DOHH2 (cell line): ENCODE data around the gene GARIN5B.

Experiments used
- H3F3A ChIP-seq: fragments of 200-600 bp; sonication (generic), shearing (Covaris generic); 2 replicates; pipeline ENCODE4 v1.6.0; 2016; ENCODE audit warnings: antibody characterized with exemption, mild to moderate bottlenecking; ENCODE audit not compliant: control insufficient read depth, insufficient read depth
- H3K27ac ChIP-seq: fragments of 200-600 bp; sonication (generic); 2 replicates; pipeline ENCODE4 v1.5.1; 2014; ENCODE audit warnings: low read depth, mild to moderate bottlenecking, low read length, moderate library complexity
- H3K27me3 ChIP-seq: fragments of 200-600 bp; sonication (generic); 2 replicates; pipeline ENCODE4 v1.6.1; 2014; ENCODE audit warnings: mild to moderate bottlenecking, low read length, mixed read lengths; ENCODE audit not compliant: control insufficient read depth
- H3K36me3 ChIP-seq: fragments of 200-600 bp; sonication (generic); 2 replicates; pipeline ENCODE4 v1.6.1; 2014; ENCODE audit warnings: mild to moderate bottlenecking, low read length, moderate library complexity, mixed read lengths; ENCODE audit not compliant: control insufficient read depth
- H3K4me1 ChIP-seq: fragments of 200-600 bp; sonication (generic); 2 replicates; pipeline ENCODE4 v1.6.1; 2014; ENCODE audit warnings: mild to moderate bottlenecking, low read length, mixed read lengths; ENCODE audit not compliant: control insufficient read depth
- H3K4me2 ChIP-seq: fragments of 200-600 bp; sonication (generic); 2 replicates; pipeline ENCODE4 v1.6.0; 2014; ENCODE audit warnings: mild to moderate bottlenecking, low read length, moderate library complexity
- H3K4me3 ChIP-seq: fragments of 200-600 bp; sonication (generic); 2 replicates; pipeline ENCODE4 v1.5.1; 2014; ENCODE audit warnings: mild to moderate bottlenecking, low read length, mixed read lengths
- H3K79me2 ChIP-seq: fragments of 200-600 bp; sonication (generic); 2 replicates; pipeline ENCODE4 v1.6.1; 2014; ENCODE audit warnings: mild to moderate bottlenecking, low read length, mixed read lengths; ENCODE audit not compliant: control insufficient read depth
- H3K9me2 ChIP-seq: fragments of 200-600 bp; sonication (generic); replicated peaks from 2 replicates; pipeline ENCODE4 v1.6.1; 2014; ENCODE audit warnings: mild to moderate bottlenecking, low read length, mixed read lengths; ENCODE audit not compliant: control insufficient read depth
- H3K9me3 ChIP-seq: fragments of 200-600 bp; sonication (generic); 2 replicates; pipeline ENCODE4 v1.6.1; 2014; ENCODE audit warnings: antibody characterized with exemption, low read length, mixed read lengths; ENCODE audit not compliant: control insufficient read depth, insufficient read depth
- H4K20me1 ChIP-seq: fragments of 200-600 bp; sonication (generic); 2 replicates; pipeline ENCODE4 v1.6.0; 2014; ENCODE audit warnings: low read depth, mild to moderate bottlenecking, antibody characterized with exemption, low read length, moderate library complexity; ENCODE audit not compliant: control insufficient read depth, insufficient read depth
- EZH2phosphoT487 ChIP-seq: fragments of 200-600 bp; sonication (generic); IDR thresholded peaks from 2 replicates; pipeline ENCODE4 v1.6.1; 2017; ENCODE audit warnings: borderline replicate concordance, mild to moderate bottlenecking, antibody characterized with exemption, low read length, moderate library complexity, mixed read lengths
- TF ChIP-seq, protein P1 (sequence below): fragments of 200-600 bp; sonication (generic); IDR thresholded peaks from one replicate; pipeline ENCODE4 v1.5.1; 2014; ENCODE audit warnings: antibody characterized with exemption, mild to moderate bottlenecking, low read depth, low read length; ENCODE audit not compliant: poor library complexity, severe bottlenecking

The GARIN5B gene

DNA sequence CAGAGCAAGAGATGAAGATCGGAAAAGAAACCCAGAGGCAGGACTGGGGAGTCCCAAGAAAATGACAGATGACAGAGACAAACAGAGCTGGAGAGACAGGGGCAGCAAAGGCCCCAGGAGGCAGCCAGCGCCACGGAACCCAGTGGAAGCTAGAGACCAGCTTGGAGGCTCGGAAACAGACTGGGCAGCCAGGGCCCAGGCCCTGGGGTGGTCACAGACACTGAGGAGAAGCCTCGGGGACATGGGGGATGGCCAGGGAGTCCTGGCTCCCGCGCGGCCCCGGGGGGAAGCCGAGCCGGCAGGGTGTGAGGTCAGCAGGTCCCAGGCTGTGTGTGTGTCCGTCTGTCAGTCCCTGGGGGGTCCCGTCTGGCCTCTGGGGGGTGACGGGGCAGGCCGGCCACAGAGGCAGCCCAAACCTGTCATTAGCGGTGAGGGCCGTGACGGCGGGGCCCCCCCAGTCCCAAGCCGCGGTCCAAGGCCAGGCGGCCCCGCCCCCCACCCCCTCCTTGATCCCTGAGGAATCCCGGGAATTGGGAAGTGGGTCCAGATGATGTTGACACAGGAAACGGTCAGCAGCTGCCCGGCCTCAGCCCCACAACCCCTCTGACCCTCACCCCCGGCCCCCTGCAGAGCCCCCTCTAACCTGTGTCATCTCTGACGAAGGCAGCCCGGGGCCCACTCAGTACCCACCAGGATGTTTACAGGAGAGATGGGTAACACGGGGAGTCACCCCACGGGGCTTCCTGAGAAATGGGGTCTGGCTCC, 11.1 kb upstream of the GARIN5B start:
- H3K36me3 ChIP-seq = no peaks in the 10 kb centered on the region
- no peaks in the 10 kb centered on the region for H4K20me1 ChIP-seq
- peaks cover 50% of the 10 kb centered on the region for H3K27me3 ChIP-seq
- TF ChIP-seq, protein P1, sequence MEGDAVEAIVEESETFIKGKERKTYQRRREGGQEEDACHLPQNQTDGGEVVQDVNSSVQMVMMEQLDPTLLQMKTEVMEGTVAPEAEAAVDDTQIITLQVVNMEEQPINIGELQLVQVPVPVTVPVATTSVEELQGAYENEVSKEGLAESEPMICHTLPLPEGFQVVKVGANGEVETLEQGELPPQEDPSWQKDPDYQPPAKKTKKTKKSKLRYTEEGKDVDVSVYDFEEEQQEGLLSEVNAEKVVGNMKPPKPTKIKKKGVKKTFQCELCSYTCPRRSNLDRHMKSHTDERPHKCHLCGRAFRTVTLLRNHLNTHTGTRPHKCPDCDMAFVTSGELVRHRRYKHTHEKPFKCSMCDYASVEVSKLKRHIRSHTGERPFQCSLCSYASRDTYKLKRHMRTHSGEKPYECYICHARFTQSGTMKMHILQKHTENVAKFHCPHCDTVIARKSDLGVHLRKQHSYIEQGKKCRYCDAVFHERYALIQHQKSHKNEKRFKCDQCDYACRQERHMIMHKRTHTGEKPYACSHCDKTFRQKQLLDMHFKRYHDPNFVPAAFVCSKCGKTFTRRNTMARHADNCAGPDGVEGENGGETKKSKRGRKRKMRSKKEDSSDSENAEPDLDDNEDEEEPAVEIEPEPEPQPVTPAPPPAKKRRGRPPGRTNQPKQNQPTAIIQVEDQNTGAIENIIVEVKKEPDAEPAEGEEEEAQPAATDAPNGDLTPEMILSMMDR = no peak
- no peak for TF ChIP-seq EZH2phosphoT487
- H3K9me2 ChIP-seq = no peaks in the 10 kb centered on the region
- H3F3A ChIP-seq = no peaks in the 10 kb centered on the region
- H3K4me3 ChIP-seq = no peak overlapping the region
- H3K9me3 ChIP-seq = no peaks in the 10 kb centered on the region
- H3K4me1 ChIP-seq = peaks cover 5% of the 10 kb centered on the region; the same call in 1 of the 2 replicates
- no peak overlapping the region for H3K27ac ChIP-seq
- no peak overlapping the region for H3K4me2 ChIP-seq
- H3K79me2 ChIP-seq = no peaks in the 10 kb centered on the region

DNA sequence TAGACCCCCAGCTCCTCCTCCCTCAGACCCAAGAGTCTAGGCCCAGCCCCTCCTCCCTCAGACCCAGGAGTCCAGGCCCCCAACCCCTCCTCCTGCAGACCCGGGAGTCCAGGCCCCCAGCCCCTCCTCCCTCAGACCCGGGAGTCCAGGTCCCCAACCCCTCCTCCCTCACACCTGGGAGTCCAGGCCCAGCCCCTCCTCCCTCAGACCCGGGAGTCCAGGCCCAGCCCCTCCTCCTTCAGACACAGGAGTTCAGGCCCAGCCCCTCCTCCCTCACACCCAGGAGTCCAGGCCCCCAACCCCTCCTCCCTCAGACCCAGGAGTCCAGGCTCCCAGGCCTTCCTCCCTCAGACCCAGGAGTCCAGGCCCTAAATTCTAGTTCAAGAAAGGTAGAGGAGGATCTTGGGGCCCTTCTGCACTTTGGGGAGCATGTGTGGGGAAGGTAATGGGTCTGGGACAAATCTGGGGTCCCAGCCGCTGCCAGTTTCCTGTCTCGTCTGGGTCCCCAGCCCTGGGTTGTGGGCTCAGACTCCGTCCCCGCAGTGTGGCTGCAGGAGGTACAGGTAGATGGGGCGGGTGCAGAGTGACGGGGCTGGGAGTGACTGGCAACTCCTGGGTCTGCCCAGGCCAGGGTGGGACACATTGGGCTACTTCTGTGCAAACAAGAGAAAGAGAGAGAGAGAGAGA, 10.4 kb upstream of the GARIN5B start:
- Histone ChIP-seq H3K9me2 (no peaks in the 10 kb centered on the region), H3K27ac (no peak overlapping the region), H3K4me1 (peaks cover 5% of the 10 kb centered on the region; the same call in 1 of the 2 replicates)

DNA sequence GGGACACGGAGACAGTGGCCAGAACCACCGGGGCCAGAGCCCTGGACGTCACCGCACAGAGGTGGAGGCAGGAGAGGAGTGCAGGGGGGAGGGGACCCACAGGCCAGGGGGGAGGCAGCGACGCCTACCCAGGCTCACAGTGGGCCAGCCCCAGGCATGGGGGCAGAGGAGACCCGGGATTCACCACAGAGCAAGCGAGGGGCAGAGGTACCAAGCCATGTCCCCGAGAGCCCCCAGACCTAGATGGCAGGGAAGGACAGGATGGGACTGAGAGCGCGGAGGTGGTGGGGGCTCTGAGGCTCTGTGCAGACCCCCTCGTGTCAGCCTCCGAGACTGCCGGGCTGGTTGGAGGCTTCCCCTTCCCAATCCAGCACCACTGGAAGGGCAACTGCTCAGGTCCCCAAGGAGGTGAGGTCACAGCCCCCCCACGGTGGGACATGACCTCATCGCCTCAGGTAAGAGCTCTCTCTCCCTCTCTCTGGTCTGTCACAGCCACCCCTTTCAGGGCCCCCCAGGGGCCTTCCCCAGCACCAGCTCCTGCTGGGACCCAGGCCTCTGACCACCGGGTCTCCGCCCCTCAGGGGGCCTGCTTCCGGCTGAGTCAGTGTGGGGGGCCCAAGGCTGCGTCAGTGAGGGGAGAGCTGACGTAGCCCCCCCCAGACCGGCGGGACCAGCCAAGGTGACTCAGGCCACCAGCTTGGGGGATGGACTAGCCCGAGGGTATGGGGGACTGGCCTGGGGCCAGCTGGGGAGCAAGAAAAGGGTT, 9.4 kb upstream of the GARIN5B start:
- Histone ChIP-seq H3K4me2 (no peak overlapping the region), H3K27ac (no peak overlapping the region), H3K27me3 (peaks cover 64% of the 10 kb centered on the region)

More for the DNA sequence above, 10.4 kb upstream of the GARIN5B start:
- no peaks in the 10 kb centered on the region for H4K20me1 ChIP-seq
- no peaks in the 10 kb centered on the region for H3K36me3 ChIP-seq
- H3K4me2 ChIP-seq = no peak overlapping the region
- TF ChIP-seq EZH2phosphoT487 = no peak
- TF ChIP-seq, protein P1 = no peak
- H3K27me3 ChIP-seq = peaks cover 57% of the 10 kb centered on the region
- H3K4me3 ChIP-seq = no peak overlapping the region
- H3K79me2 ChIP-seq = no peaks in the 10 kb centered on the region
- H3F3A ChIP-seq = no peaks in the 10 kb centered on the region
- H3K9me3 ChIP-seq = no peaks in the 10 kb centered on the region

More for the DNA sequence above, 9.4 kb upstream of the GARIN5B start:
- Histone ChIP-seq H3K79me2 (no peaks in the 10 kb centered on the region), H3K9me2 (no peaks in the 10 kb centered on the region), H3K36me3 (no peaks in the 10 kb centered on the region), H3K4me3 (no peak overlapping the region), H4K20me1 (no peaks in the 10 kb centered on the region), H3K4me1 (peaks cover 5% of the 10 kb centered on the region; the same call in 1 of the 2 replicates), H3K9me3 (no peaks in the 10 kb centered on the region), H3F3A (no peaks in the 10 kb centered on the region)
- no peak for TF ChIP-seq EZH2phosphoT487
- TF ChIP-seq, protein P1 = no peak
